Epithelial cell of esophagus (primary cell): ENCODE results near the gene NGF.
"Not testable (repeated sequence)": the region's sequence is repeated elsewhere in the genome, so short reads cannot be mapped to it uniquely, and the experiment has no call there.

Experiments
- DNase-seq: peaks from one replicate; pipeline ENCODE4 v3.0.0; 2010; ENCODE audit warnings: low read depth
- H3K4me3 ChIP-seq: 2 replicates; pipeline ENCODE4 v1.5.1; 2011; ENCODE audit warnings: mild to moderate bottlenecking, low read length, control low read depth
- TF ChIP-seq, protein P1 (sequence below): IDR thresholded peaks from 2 replicates; pipeline ENCODE4 v1.5.1; 2011; ENCODE audit warnings: low read depth, mild to moderate bottlenecking, low read length, control low read depth, inconsistent platforms; ENCODE audit not compliant: insufficient read depth; ENCODE audit errors: missing control alignments

NGF gene

GRCh38 chr1:115310581-115311473, 27.2 kb downstream of the NGF start:
- DNase-seq, result no peak
- no peak overlapping the region for H3K4me3 ChIP-seq
- TF ChIP-seq, protein P1, sequence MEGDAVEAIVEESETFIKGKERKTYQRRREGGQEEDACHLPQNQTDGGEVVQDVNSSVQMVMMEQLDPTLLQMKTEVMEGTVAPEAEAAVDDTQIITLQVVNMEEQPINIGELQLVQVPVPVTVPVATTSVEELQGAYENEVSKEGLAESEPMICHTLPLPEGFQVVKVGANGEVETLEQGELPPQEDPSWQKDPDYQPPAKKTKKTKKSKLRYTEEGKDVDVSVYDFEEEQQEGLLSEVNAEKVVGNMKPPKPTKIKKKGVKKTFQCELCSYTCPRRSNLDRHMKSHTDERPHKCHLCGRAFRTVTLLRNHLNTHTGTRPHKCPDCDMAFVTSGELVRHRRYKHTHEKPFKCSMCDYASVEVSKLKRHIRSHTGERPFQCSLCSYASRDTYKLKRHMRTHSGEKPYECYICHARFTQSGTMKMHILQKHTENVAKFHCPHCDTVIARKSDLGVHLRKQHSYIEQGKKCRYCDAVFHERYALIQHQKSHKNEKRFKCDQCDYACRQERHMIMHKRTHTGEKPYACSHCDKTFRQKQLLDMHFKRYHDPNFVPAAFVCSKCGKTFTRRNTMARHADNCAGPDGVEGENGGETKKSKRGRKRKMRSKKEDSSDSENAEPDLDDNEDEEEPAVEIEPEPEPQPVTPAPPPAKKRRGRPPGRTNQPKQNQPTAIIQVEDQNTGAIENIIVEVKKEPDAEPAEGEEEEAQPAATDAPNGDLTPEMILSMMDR, result no peak

DNA sequence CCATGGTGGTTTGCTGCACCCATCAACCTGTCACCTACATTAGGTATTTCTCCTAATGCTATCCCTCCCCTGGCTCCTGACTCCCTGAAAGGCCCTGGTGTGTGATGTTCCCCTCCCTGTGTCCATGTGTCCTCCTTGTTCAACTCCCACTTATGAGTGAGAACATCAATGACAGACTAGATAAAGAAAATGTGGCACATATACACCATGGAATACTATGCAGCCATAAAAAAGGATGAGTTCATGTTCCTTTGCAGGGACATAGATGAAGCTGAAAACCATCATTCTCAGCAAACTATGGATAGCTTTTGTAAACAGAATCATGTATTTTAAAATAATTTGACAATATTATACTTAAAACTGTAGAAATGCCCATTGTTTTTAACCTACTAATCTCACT, 28.5 kb downstream of the NGF start:
- DNase-seq, result not testable (repeated sequence)

GRCh38 chr1:115308969-115309368, 29.1 kb downstream of the NGF start:
- H3K4me3 ChIP-seq, result no peak overlapping the region
- TF ChIP-seq, protein P1, result no peak
- peak; percentile 78 for DNase-seq

More for the DNA sequence above, 28.5 kb downstream of the NGF start:
- H3K4me3 ChIP-seq, result not testable (repeated sequence)

GRCh38 chr1:115307661-115308060, 30.4 kb downstream of the NGF start:
- TF ChIP-seq, protein P1, result no peak
- no peak for DNase-seq
- no peak overlapping the region for H3K4me3 ChIP-seq

DNA sequence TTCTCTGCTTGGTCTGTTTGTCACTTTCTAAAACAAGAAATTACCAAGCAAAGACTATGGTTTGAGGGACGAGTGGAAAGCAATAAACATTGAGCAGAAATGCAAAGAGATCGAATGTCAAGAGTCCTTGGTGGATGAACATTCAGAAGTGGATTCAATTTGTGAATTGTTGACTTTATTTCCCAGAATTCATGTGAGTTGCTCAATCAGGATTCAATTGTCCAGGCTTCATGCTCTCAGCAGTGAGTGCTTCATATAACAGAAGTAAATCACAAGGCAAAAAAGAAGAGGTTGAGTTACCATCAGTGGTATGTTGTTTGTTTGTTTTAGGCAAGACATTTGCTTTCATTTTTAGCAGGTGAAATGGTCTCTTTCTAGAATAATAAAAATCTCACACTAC, 31.9 kb downstream of the NGF start:
- no peak for DNase-seq
- TF ChIP-seq, protein P1, result no peak
- H3K4me3 ChIP-seq, result no peak overlapping the region

DNA sequence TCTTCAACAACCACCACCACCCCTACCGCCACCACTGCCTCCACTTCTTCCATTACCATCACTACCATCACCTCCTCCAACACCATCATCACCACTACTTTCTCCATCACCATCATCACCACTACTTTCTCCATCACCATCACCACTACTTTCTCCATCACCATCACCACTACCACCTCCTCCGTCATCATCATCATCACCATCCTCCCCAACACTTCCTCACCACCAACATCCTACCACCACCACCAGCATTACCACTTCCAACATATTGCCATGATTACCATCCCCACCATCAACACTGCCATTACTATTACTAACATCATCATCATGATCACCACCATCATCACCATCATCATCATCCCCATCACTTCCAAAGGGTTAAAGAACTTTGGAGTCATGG, 34.7 kb downstream of the NGF start:
- H3K4me3 ChIP-seq, result no peak overlapping the region
- no peak for DNase-seq
- TF ChIP-seq, protein P1, result no peak

GRCh38 chr1:115302390-115302961, 35.6 kb downstream of the NGF start:
- TF ChIP-seq, protein P1, result no peak
- no peak overlapping the region for H3K4me3 ChIP-seq
- DNase-seq, result peak; percentile 83
